Peyer's patch (tissue), 4 donors: ENCODE measurements around the gene FLOT1. TPM values are rescaled to one million over a fixed set of nuclear protein-coding genes. Genes with fewer than 3 reads are reported as not detected.
"Not testable (repeated sequence)": the region's sequence is repeated elsewhere in the genome, so short reads cannot be mapped to it uniquely, and the experiment has no call there.

Experiments used
- DNase-seq, 3 donors: peaks; one replicate each; pipeline ENCODE4 v3.0.0-alpha.2; 2017 to 2019
- H3K27ac ChIP-seq, 4 donors: fragments of 200-600 bp; sonication (generic); one replicate each; pipeline ENCODE4 v1.5.1; 2016 to 2019
- H3K27me3 ChIP-seq, 2 donors: fragments of 200-600 bp; sonication (generic); one replicate each; pipeline ENCODE4 v1.5.1; 2019
- H3K36me3 ChIP-seq, 3 donors: fragments of 200-600 bp; sonication (generic); one replicate each; pipeline ENCODE4 v1.5.1; 2016 to 2019
- H3K4me1 ChIP-seq, 4 donors: fragments of 200-600 bp; sonication (generic); one replicate each; pipeline ENCODE4 v1.5.1; 2016 to 2019
- H3K4me3 ChIP-seq, 4 donors: fragments of 200-600 bp; sonication (generic); 1 replicate in 3 of 4; 2 replicates in 1 of 4; pipeline ENCODE4 v1.5.1; 2016 to 2019; ENCODE audit warnings: mild to moderate bottlenecking in 1 of 4
- H3K9me3 ChIP-seq, 4 donors: fragments of 200-600 bp; sonication (generic); one replicate each; pipeline ENCODE4 v1.5.1; 2016 to 2019; ENCODE audit warnings: mild to moderate bottlenecking in 1 of 4
- CTCF ChIP-seq, 6 experiments: fragments of 450-650 bp in 4 of 6; fragments of 200-600 bp in 2 of 6; sonication (generic) in 1 of 6; IDR thresholded peaks; one replicate each; pipeline ENCODE4 v1.5.1; 2017 to 2019; ENCODE audit warnings: antibody characterized with exemption in 6 of 6, mild to moderate bottlenecking in 3 of 6, moderate library complexity in 1 of 6
- POLR2A ChIP-seq, 2 donors: fragments of 450-650 bp; IDR thresholded peaks; one replicate each; pipeline ENCODE4 v1.5.1; 2017; ENCODE audit warnings: antibody characterized with exemption in 2 of 2, mild to moderate bottlenecking in 2 of 2, moderate library complexity in 2 of 2
- total RNA-seq, 4 donors: library from RNA; depleted of rRNA; stranded (reverse); fragments of >200 nt; gene quantifications; one replicate each; pipeline ENCODE4 v1.1.0, GENCODE V29; 2016

Gene FLOT1
- total RNA-seq, 4 donors from 2014 or later = 74.1 to 151 (median 100) TPM

DNA sequence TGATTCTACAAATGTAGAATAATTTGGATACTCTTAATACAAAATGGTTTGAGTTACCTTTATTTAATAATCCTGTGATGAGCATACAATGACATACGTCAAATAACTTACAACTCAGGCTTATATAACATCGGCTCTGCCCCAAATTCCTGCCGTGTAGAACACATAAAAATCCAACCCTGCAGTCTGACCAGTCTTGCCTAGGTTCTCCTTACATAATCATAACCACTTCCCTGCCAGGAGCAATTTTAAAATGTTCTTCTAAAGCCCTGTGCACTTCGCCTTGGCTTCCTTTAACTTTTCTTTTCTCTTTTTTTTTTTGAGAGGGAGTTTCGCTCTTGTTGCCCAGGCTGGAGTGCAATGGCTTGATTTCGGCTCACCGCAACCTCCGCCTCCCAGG is 18.1 kb upstream of the FLOT1 start:
- DNase-seq = no peak
- H3K36me3 ChIP-seq = no peaks in the 10 kb centered on the region
- no peak overlapping the region for H3K4me3 ChIP-seq
- peaks cover 0 to 9% (median 0%) of the 10 kb centered on the region in 4 donors for H3K4me1 ChIP-seq
- H3K9me3 ChIP-seq = no peaks in the 10 kb centered on the region
- TF ChIP-seq POLR2A (IDR thresholded peaks at IDR 0.05) = no peak
- TF ChIP-seq CTCF (IDR thresholded peaks at IDR 0.05) = no peak
- H3K27ac ChIP-seq = no peak overlapping the region
- H3K27me3 ChIP-seq = no peaks in the 10 kb centered on the region

GRCh38 chr6:30759575-30760239 is 17.2 kb upstream of the FLOT1 start:
- TF ChIP-seq CTCF (IDR thresholded peaks at IDR 0.05) (no peak), POLR2A (IDR thresholded peaks at IDR 0.05) (no peak)
- no peak for DNase-seq
- no peak overlapping the region for H3K4me3 ChIP-seq
- H3K27ac ChIP-seq = peak overlapping the region in 1 of 4 donors; percentile 6
- H3K4me1 ChIP-seq = peaks cover 0 to 9% (median 0%) of the 10 kb centered on the region in 4 donors
- no peaks in the 10 kb centered on the region for H3K27me3 ChIP-seq
- H3K9me3 ChIP-seq = no peaks in the 10 kb centered on the region
- no peaks in the 10 kb centered on the region for H3K36me3 ChIP-seq

DNA sequence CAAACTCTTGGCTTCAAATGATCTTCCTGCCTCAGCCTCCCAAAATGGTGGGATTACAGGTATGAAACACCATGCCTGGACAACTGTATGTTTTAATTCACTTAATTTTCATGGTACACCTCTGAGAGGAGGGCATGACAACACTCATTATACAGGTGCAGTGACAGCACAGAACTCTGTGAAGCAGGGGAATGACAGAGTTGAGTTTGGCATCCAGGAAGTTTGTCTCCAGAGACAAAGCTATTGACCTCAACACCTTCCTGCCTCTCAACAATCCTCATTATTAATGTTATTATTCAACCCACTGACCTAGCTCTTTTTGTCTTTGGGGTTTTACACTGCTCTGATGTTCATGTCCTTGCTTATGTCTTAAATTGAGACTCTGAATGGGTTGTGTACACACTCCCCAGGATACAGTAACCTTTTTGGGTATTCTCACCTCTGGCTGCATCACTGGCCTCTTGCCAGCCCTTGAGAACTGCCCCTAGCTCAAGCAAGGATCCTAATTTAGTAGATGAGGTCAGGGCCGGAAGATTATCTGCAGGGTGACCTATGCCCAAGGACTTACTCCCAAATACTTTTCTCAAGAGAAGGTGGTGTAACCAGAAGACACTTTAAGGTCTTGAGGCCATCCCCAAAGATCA is 14.9 kb upstream of the FLOT1 start:
- Histone ChIP-seq H3K4me1 (peaks cover 0 to 6% (median 0%) of the 10 kb centered on the region in 4 donors), H3K27me3 (no peaks in the 10 kb centered on the region), H3K9me3 (no peaks in the 10 kb centered on the region), H3K4me3 (no peak overlapping the region), H3K27ac (no peak overlapping the region), H3K36me3 (no peaks in the 10 kb centered on the region)
- DNase-seq = no peak
- TF ChIP-seq CTCF (IDR thresholded peaks at IDR 0.05) (no peak), POLR2A (IDR thresholded peaks at IDR 0.05) (no peak)

DNA sequence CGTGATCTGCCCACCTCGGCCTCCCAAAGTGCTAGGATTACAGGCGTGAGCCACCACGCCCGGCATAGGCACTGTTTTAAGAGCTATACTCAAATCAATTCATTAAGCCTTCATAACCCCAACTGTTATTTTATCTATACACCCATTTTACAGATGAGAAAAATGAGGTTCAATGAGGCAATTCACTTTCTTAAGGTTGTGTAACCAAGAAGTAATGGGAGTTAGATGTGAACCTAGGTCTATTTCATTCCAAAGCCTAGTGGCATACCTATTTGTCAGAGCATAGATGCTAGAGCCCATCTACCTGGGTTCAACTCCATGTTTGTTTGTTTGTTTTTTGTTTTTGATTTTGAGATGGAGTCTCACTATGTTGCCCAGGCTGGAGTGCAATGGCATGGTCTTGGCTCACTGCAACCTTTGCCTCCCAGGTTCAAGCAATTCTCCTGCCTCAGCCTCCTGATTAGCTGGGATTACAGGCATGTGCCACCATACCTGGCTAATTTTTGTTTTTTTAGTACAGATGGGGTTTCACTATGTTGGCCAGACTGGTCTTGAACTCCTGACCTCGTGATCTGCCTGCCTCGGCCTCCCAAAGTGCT is 14.0 kb upstream of the FLOT1 start:
- H3K4me3 ChIP-seq, H3K27ac ChIP-seq, H3K36me3 ChIP-seq, H3K9me3 ChIP-seq, DNase-seq, H3K27me3 ChIP-seq: not testable (repeated sequence)
- peaks cover 0 to 15% (median 0%) of the 10 kb centered on the region in 4 donors for H3K4me1 ChIP-seq

- Histone ChIP-seq H3K9me3 (no peaks in the 10 kb centered on the region), H3K4me1 (peaks cover 0 to 31% (median 0%) of the 10 kb centered on the region in 4 donors), H3K27me3 (no peaks in the 10 kb centered on the region), H3K36me3 (no peaks in the 10 kb centered on the region), H3K27ac (no peak overlapping the region), H3K4me3 (no peak overlapping the region)
- DNase-seq = no peak
- no peak for TF ChIP-seq CTCF (IDR thresholded peaks at IDR 0.05)
- TF ChIP-seq POLR2A (IDR thresholded peaks at IDR 0.05) = no peak
Observed at GRCh38 chr6:30754631-30755030, 12.1 kb upstream of the FLOT1 start.
